Measurements from ENCODE around the gene SLC12A4.
"Not testable (repeated sequence)": the region's sequence is repeated elsewhere in the genome, so short reads cannot be mapped to it uniquely, and the experiment has no call there.

SLC12A4 gene

GRCh38 chr16:67941469-67942199 is 26.8 kb downstream of the SLC12A4 start:
- no peak for DNase-seq (ENCODE audit: low read depth)

- DNase-seq (ENCODE audit: low read depth), result no peak
Observed at GRCh38 chr16:67940446-67941089, 27.9 kb downstream of the SLC12A4 start.

GRCh38 chr16:67939507-67940445 is 28.7 kb downstream of the SLC12A4 start:
- no peak for DNase-seq (ENCODE audit: low read depth)

- not testable (repeated sequence) for DNase-seq (ENCODE audit: low read depth)
Observed at GRCh38 chr16:67937713-67938112, 30.7 kb downstream of the SLC12A4 start.

GRCh38 chr16:67936880-67937605 is 31.4 kb downstream of the SLC12A4 start:
- DNase-seq (ENCODE audit: low read depth), result peak; percentile 66

- no peak for DNase-seq (ENCODE audit: low read depth)
Observed at GRCh38 chr16:67936124-67936879, 32.1 kb downstream of the SLC12A4 start, which contains the start of gene PSMB10. Gene PSMB10 (minus strand): TSS chr16:67936850. CDS start chr16:67936749, 101 bp downstream.

GRCh38 chr16:67935402-67936123 is 32.9 kb downstream of the SLC12A4 start:
- DNase-seq (ENCODE audit: low read depth), result peak; percentile 92

- DNase-seq (ENCODE audit: low read depth), result no peak
Observed at GRCh38 chr16:67935101-67935401, 33.4 kb downstream of the SLC12A4 start.

GRCh38 chr16:67934306-67935100 is 33.9 kb downstream of the SLC12A4 start:
- DNase-seq (ENCODE audit: low read depth), result no peak

GRCh38 chr16:67933805-67934204 is 34.6 kb downstream of the SLC12A4 start:
- no peak for DNase-seq (ENCODE audit: low read depth)

- no peak for DNase-seq (ENCODE audit: low read depth)
Observed at GRCh38 chr16:67932462-67932840, 36.0 kb downstream of the SLC12A4 start.

GRCh38 chr16:67931712-67932461 is 36.5 kb downstream of the SLC12A4 start, which contains the start of gene CTRL:
Gene CTRL (minus strand): TSS chr16:67931862. CDS start chr16:67931852, 10 bp downstream.
- DNase-seq (ENCODE audit: low read depth), result no peak

GRCh38 chr16:67930678-67931211 is 37.7 kb downstream of the SLC12A4 start:
- no peak for DNase-seq (ENCODE audit: low read depth)

- DNase-seq (ENCODE audit: low read depth), result no peak
Observed at GRCh38 chr16:67930191-67930590, 38.2 kb downstream of the SLC12A4 start.

GRCh38 chr16:67928561-67929364 is 39.7 kb downstream of the SLC12A4 start:
- peak; percentile 63 for DNase-seq (ENCODE audit: low read depth)

GRCh38 chr16:67928147-67928546 is 40.3 kb downstream of the SLC12A4 start:
- no peak for DNase-seq (ENCODE audit: low read depth)

GRCh38 chr16:67927131-67927941 is 41.1 kb downstream of the SLC12A4 start:
- no peak for DNase-seq (ENCODE audit: low read depth)
